NCI-H524 (cell line): Measurements from ENCODE around the gene RNF220.
"Not testable (repeated sequence)": the region's sequence is repeated elsewhere in the genome, so short reads cannot be mapped to it uniquely, and the experiment has no call there.

Experiments
- DNase-seq, 2 experiments: peaks; one replicate each; lab custom pipeline; 2025; lab: John Stamatoyannopoulos, UW

RNF220 gene

GRCh38 chr1:44496541-44497171 is 91.6 kb downstream of the RNF220 start:
- DNase-seq = no peak

DNA sequence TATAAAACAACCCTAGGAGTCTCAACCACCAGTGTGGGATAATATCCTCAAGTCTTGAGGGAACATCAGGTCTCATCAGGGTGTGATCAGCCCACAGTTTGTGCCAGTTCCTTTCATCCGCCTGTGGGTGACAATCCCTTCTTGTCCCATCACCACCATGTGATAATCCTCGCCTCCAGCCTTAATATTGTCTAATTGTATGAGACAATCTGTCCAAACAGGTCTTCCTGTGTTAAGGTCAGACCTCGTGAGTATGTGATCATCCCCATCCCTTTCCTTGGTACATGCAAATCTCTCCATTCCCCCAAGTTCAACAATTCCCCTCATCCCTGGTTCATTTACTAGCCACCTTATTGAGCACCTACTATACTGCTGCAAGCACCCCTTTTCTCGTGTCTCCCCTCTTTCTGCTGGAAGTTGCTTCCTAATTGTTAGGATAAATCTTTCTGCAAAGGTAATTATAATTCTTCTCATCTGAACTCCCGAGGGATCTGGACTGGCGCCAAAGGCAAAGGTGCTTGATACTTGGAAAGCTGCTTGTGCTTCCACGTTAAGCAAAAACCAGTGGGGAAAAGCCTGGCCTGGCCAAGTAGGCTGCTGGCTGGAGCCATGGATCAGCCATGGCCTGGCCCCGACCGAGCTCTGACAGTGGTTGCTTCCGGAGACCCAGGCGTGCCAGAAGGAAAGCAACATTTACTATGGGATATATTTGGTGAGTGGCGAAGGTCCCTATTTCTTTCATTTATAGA is 92.5 kb downstream of the RNF220 start:
- DNase-seq = peak in 1 of 2 experiments; percentile 37

- no peak for DNase-seq
Observed at GRCh38 chr1:44499306-44499705, 94.3 kb downstream of the RNF220 start.

- peak; percentile 66 to 85 for DNase-seq
Observed at GRCh38 chr1:44500181-44501046, 95.4 kb downstream of the RNF220 start.

DNA sequence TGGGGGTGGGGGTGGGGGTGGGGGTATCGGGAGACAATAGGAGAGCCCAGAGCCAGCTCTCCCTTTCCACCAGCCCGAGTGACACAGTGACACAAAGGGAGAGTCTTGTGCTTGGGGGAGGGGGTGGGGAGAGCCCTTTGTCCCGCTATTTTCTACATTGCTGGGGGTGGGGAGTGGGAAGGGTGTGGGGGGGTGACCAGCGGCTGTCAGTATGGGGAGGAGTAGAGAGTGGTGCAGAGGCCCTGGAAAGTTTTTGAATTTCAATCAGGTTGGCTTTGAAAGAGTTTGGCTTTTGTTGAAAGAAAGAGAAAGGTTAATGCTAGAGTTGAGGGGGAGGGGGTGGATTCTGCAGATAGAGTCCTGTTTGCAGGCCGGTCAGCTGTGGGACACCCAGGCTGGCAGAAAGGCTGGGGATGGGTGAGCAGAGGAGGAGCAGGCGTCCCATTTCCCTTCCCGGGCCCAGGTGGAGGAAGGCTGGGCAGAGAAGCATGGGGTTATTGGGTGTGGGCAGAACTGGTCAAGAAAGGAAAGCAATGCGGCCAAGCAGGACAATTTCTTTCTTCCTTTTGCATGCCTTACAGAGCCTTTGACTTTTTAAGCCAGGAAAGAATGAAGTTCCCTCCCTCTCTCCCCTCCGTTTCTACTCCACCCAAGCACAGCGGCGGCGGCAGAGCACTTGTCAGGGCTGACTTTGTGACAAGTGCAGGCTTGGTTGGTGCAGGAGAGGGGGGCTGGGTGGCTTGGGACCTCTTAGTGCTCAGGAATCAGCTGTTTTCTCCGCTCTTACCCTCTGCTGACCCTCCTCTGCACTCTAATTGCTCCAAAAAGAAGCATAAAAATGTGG is 96.2 kb downstream of the RNF220 start:
- DNase-seq = no peak

- not testable (repeated sequence) for DNase-seq
Observed at GRCh38 chr1:44502823-44503222, 97.8 kb downstream of the RNF220 start.

DNA sequence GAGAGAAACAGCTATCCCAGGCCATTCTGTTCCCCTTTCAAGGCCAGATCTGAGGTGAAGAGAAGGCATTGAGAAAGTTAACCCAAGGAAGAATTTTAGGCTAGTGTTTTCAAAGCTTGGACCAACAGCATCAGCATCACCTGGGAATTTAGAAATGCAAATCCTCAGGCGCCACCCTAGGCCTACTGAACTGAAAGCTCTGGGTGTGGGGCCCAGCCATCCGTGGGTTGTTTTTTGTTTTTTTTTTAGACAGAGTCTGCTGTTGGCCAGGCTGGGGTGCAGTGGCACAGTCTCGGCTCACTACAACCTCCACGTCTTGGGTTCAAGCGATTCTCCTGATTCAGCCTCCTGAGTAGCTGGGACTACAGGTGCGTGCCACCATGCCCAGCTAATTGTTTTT is 98.6 kb downstream of the RNF220 start:
- DNase-seq = no peak

GRCh38 chr1:44505210-44505993 is 100.3 kb downstream of the RNF220 start:
- DNase-seq = no peak

- peak; percentile 74 to 83 for DNase-seq
Observed at GRCh38 chr1:44507490-44508396, 102.7 kb downstream of the RNF220 start.

DNA sequence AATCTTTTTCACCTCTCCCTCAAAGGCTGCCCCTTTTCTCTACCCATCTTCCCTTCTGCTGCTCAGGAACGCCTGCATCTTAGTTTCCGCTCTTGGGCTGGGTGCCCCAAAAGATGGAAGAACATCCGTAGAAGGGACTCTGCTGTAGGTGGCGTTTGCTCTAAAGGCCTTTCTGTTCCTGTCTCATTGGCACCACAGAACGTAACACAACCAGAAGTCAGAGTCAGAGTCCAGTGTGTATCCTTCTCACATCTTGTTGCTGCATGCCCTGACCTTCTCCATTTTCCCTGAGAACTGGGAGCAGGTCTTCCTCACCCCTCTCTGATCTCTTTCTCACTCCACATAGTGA is 103.3 kb downstream of the RNF220 start:
- DNase-seq = no peak

- no peak for DNase-seq
Observed at GRCh38 chr1:44511363-44511762, 106.3 kb downstream of the RNF220 start.

DNA sequence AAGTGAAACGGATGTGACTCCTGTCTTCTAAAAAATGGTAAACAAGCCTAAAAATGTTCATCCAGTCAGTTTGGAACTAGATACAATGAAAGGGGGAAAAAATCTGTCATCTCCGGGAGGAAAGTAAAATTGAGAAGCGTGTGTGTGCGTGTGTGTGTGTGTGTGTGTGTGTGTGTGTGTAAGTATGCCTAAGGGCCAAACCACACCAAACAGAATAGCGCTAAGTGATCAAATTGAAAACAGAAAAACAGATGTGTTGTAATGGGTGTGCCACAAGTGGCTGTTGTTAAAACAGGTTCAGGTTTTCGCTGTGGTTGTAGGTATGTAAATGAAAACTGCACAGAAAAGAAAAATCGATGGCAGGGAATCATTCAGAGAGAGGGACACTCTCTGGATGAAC is 106.7 kb downstream of the RNF220 start:
- peak in 1 of 2 experiments; percentile 28 for DNase-seq

GRCh38 chr1:44512313-44512885 is 107.3 kb downstream of the RNF220 start:
- DNase-seq = peak; percentile 87 to 94

DNA sequence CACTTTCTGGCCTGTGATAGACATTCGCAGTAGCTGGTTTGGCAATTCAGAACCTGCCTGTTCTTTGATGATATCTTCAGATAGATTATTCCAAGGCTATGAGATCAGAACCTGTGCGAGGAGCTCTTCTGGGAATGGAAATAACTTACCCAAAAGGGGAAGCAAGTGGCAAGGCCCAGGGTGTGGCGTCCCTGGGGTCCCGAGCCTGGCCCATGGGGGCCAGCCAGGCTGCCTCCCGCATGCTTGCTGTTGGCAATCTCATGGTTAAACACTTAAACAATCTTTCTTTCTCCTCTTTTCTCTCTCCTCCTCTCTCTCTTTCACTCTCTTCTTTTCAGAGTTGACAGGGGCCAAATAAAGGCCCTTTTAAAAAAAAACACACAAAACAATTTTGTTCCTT is 108.1 kb downstream of the RNF220 start:
- no peak for DNase-seq

DNA sequence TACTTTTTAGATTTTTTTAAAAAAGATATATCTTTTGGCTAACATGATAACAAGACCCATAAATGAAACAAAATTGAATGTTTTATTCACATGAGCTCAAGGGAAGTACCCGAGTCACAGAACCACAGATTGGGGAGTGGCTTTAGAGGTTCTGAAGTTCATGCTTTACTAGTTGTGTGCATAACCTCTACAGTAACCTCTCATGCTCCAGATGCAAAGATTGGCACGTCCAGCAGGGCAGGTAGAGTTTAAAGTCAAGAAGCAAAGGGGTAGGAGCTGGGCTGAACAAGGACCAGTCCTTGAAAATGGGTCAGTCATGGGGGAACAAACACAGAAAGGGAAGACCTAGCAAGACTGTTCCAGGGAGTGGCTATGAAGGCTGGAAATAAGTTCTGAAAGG is 109.6 kb downstream of the RNF220 start:
- no peak for DNase-seq

GRCh38 chr1:44515416-44515815 is 110.4 kb downstream of the RNF220 start:
- no peak for DNase-seq

DNA sequence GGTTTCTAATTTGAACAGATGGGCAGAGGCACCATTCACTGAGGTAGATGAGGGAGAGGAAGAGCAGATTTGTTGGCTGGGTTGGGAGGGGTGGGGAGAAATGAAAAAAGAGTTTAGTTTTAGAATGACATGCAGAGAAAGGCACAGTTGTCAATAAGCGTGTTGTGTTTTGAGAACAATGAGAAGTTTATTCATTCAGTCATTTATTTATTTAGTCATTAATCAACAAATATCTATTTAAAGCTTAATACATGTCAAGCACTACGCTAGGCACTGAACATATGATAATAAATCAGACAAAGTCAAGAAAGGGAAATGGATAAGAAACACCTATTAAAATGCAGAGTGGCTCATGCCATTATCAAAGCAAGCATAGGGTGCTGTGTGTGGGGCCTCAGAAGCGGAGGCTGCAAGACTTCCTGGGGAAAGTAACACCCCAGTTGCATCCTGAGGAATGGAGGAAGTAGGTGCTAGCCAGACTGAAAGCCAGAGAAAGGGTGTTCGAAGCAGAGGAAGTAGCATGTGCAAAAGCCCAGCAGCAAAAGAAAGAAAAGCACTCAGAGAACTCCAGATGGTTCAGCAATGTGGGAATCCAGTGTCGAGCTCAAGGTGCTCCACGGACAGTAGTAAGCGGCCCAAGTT is 114.1 kb downstream of the RNF220 start:
- DNase-seq = no peak

DNA sequence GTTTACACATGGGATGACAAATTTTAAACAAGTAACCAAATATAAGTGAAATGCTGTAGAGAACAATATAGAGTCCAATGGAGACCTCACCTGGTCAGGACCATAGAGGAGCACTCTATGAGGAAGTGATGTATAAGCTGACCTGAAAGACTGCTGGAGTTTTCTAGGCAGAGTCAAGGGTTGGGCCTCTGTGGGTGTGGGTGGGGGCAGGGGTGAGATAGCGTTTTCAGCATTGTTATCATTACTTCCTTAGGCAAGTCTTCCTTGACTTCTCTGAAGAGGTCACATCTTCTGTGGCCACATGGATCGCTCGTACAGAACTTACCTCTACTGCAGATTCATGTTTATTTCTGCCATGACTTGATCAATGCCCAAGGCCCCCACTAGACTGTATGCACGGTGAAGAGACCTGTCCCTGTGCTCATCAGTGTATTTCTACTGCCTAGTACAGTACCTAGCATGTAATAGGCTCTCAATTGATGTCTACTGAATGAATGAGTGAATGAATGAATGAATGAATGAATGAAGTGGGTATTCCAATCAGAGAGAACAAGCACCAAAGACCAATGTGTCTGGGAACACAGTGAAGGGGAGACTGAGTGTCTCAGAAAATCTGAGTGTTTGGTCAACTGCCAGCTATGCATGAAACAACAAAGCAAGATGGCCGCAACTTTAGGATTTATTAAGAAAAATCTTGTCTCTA is 116.5 kb downstream of the RNF220 start:
- DNase-seq = no peak
